Measurements from ENCODE around the gene CHN1. TPM values are rescaled to one million over a fixed set of nuclear protein-coding genes. Genes with fewer than 3 reads are reported as not detected.

Gene CHN1
- total and polyA plus RNA-seq, 2 of the 8 experiments (the other 6 are each of a cell fraction or from before 2014, with no cell fraction given), result 54.0 to 65.7 TPM

DNA sequence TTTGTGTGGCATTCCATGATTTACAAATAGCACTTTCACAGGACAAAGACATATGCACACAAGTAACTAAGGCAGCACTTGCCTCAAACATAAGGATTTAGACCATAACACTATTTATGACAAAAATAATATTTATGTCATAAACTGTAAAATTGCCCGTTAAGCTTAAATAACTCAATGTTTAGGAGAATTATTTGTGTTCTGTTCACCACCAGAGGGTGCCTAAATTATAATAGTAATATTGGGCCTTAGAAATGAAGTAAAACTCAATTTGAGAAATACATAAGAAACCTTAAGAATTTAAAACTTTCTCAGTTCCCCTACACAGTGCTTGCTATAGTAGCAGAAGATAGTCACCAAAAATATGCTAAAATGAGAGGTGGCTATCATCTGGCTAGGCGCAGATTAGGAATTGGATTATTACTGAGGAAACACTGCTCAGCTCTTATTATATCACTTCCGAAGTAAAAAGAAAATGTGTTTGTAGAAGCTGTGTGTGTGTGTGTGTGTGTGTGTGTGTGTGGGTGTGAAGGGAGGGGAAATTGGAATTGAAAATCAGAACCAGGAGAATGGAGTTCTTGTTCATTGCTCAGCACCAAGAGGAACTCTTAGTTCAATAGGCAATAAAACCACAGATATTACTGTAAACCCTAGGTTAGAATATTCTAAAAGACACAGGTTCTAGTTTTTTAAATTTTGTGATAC lies 4.9 kb upstream of the CHN1 start (continued):
- no peak for TF ChIP-seq GTF2F1 (IDR thresholded peaks at IDR 0.05; ENCODE audit: borderline replicate concordance, low read depth, low read length)
- no peak for TF ChIP-seq TCF12 (IDR thresholded peaks at IDR 0.05; ENCODE audit: low read depth, low read length)
- no peak for TF ChIP-seq BCL11A (IDR thresholded peaks at IDR 0.05; ENCODE audit: low read depth in 2 of 2, low read length in 2 of 2)
- TF ChIP-seq, protein P1, sequence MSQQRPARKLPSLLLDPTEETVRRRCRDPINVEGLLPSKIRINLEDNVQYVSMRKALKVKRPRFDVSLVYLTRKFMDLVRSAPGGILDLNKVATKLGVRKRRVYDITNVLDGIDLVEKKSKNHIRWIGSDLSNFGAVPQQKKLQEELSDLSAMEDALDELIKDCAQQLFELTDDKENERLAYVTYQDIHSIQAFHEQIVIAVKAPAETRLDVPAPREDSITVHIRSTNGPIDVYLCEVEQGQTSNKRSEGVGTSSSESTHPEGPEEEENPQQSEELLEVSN (IDR thresholded peaks at IDR 0.05), result no peak

Data from H1 (cell line).